B cell (primary cell): ENCODE data around the gene HS3ST2. TPM values are rescaled to one million over a fixed set of nuclear protein-coding genes. Genes with fewer than 3 reads are reported as not detected.

Source experiments
- ATAC-seq: fragments of 200-7000 bp; cut with Tn5 transposase; one replicate; pipeline ENCODE4 v1.10.0; 2021; ENCODE audit warnings: low read depth, mild to moderate bottlenecking, moderate number of reproducible peaks, moderate library complexity
- CTCF ChIA-PET: fragments of 350-600 bp; sonication (Branson Sonifier 250); formaldehyde crosslinking; loops from one replicate; lab custom pipeline; 2021; ENCODE audit warnings: antibody characterized with exemption, inconsistent platforms; lab: Charles Lee
- POLR2A ChIA-PET: fragments of 350-600 bp; sonication (Branson Sonifier 250); formaldehyde crosslinking; loops from one replicate; lab custom pipeline; 2021; ENCODE audit warnings: antibody characterized with exemption; lab: Charles Lee
- DNase-seq: peaks from one replicate; pipeline ENCODE4 v3.0.0; 2013
- H2AFZ ChIP-seq: 2 replicates; pipeline ENCODE4 v1.6.1; 2012; ENCODE audit warnings: mild to moderate bottlenecking, low read depth, low read length; ENCODE audit not compliant: insufficient read depth, poor library complexity, severe bottlenecking
- H3K27ac ChIP-seq, 2 donors: 1 replicate in 1 of 2; 2 replicates in 1 of 2; pipeline ENCODE4 v1.5.1; 2012 to 2013; ENCODE audit warnings: low read length in 2 of 2, mild to moderate bottlenecking in 2 of 2, moderate library complexity in 1 of 2
- H3K27me3 ChIP-seq, 4 experiments: fragments of 200-600 bp in 1 of 4; sonication (generic) in 1 of 4; replicated peaks in 1 of 4; 1 replicate in 2 of 4; 2 replicates in 2 of 4; pipeline versions ENCODE4 v1.6.1 to v1.7.0; 2013 to 2016; ENCODE audit warnings: low read length in 3 of 4, mild to moderate bottlenecking in 2 of 4, mixed read lengths in 1 of 4, moderate library complexity in 1 of 4; ENCODE audit not compliant: insufficient read depth in 4 of 4, control insufficient read depth in 3 of 4; ENCODE audit errors: control extremely low read depth in 1 of 4
- H3K36me3 ChIP-seq, 2 experiments: replicated peaks in 1 of 2; 1 replicate in 1 of 2; 2 replicates in 1 of 2; pipeline versions ENCODE4 v1.6.1 to v1.7.1; 2013; ENCODE audit warnings: low read length in 1 of 2; ENCODE audit not compliant: insufficient read depth in 2 of 2, control insufficient read depth in 1 of 2; ENCODE audit errors: control extremely low read depth in 1 of 2, extremely low read depth in 1 of 2
- H3K4me1 ChIP-seq, 2 donors: fragments of 200-600 bp in 1 of 2; sonication (generic) in 1 of 2; 1 replicate in 1 of 2; 2 replicates in 1 of 2; pipeline versions ENCODE4 v1.5.1 to v1.6.1; 2013 to 2017; ENCODE audit warnings: low read length in 2 of 2; ENCODE audit not compliant: control insufficient read depth in 2 of 2, insufficient read depth in 2 of 2
- H3K4me2 ChIP-seq: replicated peaks from 2 replicates; pipeline ENCODE3; 2012; ENCODE audit warnings: mild to moderate bottlenecking, low read depth, low read length; ENCODE audit not compliant: poor library complexity, severe bottlenecking
- H3K4me3 ChIP-seq, 5 experiments: fragments of 200-600 bp in 1 of 5; sonication (generic) in 1 of 5; 1 replicate in 3 of 5; 2 replicates in 2 of 5; pipeline versions ENCODE4 v1.5.1 to v1.7.0; 2011 to 2016; ENCODE audit warnings: low read length in 4 of 5, mild to moderate bottlenecking in 4 of 5, low read depth in 2 of 5, control low read depth in 1 of 5, moderate library complexity in 1 of 5; ENCODE audit not compliant: insufficient read depth in 1 of 5; ENCODE audit errors: control extremely low read depth in 1 of 5, extremely low read depth in 1 of 5
- H3K79me2 ChIP-seq: fragments of 200-600 bp; sonication (generic); one replicate; pipeline ENCODE4 v1.6.0; 2016; ENCODE audit warnings: low read length; ENCODE audit not compliant: control insufficient read depth, insufficient read depth
- H3K9ac ChIP-seq: fragments of 200-600 bp; sonication (generic); 2 replicates; pipeline ENCODE4 v1.6.1; 2017; ENCODE audit warnings: mild to moderate bottlenecking, low read length, moderate library complexity
- H3K9me3 ChIP-seq, 3 donors: one replicate each; pipeline versions ENCODE4 v1.6.1 to v1.7.1; 2013; ENCODE audit warnings: low read length in 2 of 3; ENCODE audit not compliant: control insufficient read depth in 2 of 3, insufficient read depth in 1 of 3; ENCODE audit errors: control extremely low read depth in 1 of 3
- H4K20me1 ChIP-seq: 2 replicates; pipeline ENCODE4 v1.6.0; 2012; ENCODE audit warnings: mild to moderate bottlenecking, low read length; ENCODE audit not compliant: insufficient read depth, control insufficient read depth, poor library complexity, severe bottlenecking
- H3K27ac Mint-ChIP-seq: one replicate; pipeline ENCODE4 v1.8.0; 2021; ENCODE audit warnings: mixed read lengths
- H3K27me3 Mint-ChIP-seq: one replicate; pipeline ENCODE4 v1.8.0; 2021; ENCODE audit warnings: mixed read lengths
- H3K4me1 Mint-ChIP-seq: one replicate; pipeline ENCODE4 v1.8.0; 2021; ENCODE audit warnings: mixed read lengths
- H3K4me3 Mint-ChIP-seq: one replicate; pipeline ENCODE4 v1.8.0; 2021; ENCODE audit warnings: mixed read lengths
- H3K9me3 Mint-ChIP-seq: one replicate; pipeline ENCODE4 v1.8.0; 2022; ENCODE audit warnings: mixed read lengths; ENCODE audit not compliant: insufficient read depth
- CTCF ChIP-seq: fragments of 200-600 bp; IDR thresholded peaks from one replicate; pipeline ENCODE4 v1.8.0; 2022; ENCODE audit warnings: antibody characterized with exemption, mild to moderate bottlenecking
- EZH2 ChIP-seq: IDR thresholded peaks from 2 replicates; pipeline ENCODE4 v1.6.1; 2012; ENCODE audit warnings: borderline replicate concordance, low read depth, mild to moderate bottlenecking, moderate library complexity, low read length; ENCODE audit not compliant: insufficient read depth, poor library complexity, severe bottlenecking
- WGBS: methylation state at CpG from one replicate; pipeline ENCODE4 v1.1.5; 2013; ENCODE audit warnings: missing lambda C conversion rate; ENCODE audit not compliant: insufficient coverage; 5-methylcytosine and 5-hydroxymethylcytosine counted together
- intact Hi-C: fragments of 100-400 bp; cut with micrococcal nuclease; formaldehyde crosslinking; loops from one replicate; pipeline ENCODE4 v1.10.0; 2022
- polyA plus RNA-seq: library from polyadenylated mRNA; depleted of rRNA; stranded (reverse); fragments of >200 nt; gene quantifications from 2 replicates; pipeline ENCODE4 v1.2.3, GENCODE V29; 2012
- total RNA-seq, 2 donors: library from RNA; stranded (reverse); fragments of 120-200 nt in 1 of 2; gene quantifications; 1 replicate in 1 of 2; 2 replicates in 1 of 2; pipeline versions ENCODE4 v1.2.3 to v1.2.4, GENCODE V29; 2013 to 2022

Gene HS3ST2
- total and polyA plus RNA-seq, 2 donors (not counting 1 experiment from before 2014, with no cell fraction given), result not detected

- intact Hi-C loops, result no loop called here
- Histone ChIP-seq H3K79me2 (no peaks in the 10 kb centered on the region), H3K27me3 (peaks cover 0 to 7% (median 0%) of the 10 kb centered on the region in 4 experiments), H2AFZ (no peak overlapping the region), H3K27ac (no peak overlapping the region), H3K4me1 (peaks cover 4 to 5% of the 10 kb centered on the region in 2 donors), H3K4me2 (no peak overlapping the region), H3K9me3 (peaks cover 0 to 2% (median 0%) of the 10 kb centered on the region in 3 donors), H3K36me3 (no peaks in the 10 kb centered on the region), H4K20me1 (no peaks in the 10 kb centered on the region), H3K4me3 (no peak overlapping the region), H3K9ac (no peak overlapping the region)
- Mint-ChIP-seq H3K27me3 (no peaks in the 10 kb centered on the region), H3K4me1 (peaks cover 11% of the 10 kb centered on the region), H3K4me3 (no peak overlapping the region), H3K27ac (no peak overlapping the region), H3K9me3 (no peaks in the 10 kb centered on the region)
- CTCF ChIA-PET, result no interaction called here
- no peak for ATAC-seq
- no CpG with 5 or more reads among the region's 3 CpGs for WGBS
- no peak for DNase-seq
- no peak for TF ChIP-seq EZH2
- POLR2A ChIA-PET, result no interaction called here
Measured at GRCh38 chr16:22927306-22927705, 113.3 kb downstream of the HS3ST2 start.

GRCh38 chr16:22928882-22929435 lies 115.0 kb downstream of the HS3ST2 start:
- no peak for TF ChIP-seq EZH2
- no peak for TF ChIP-seq CTCF
- intact Hi-C loops, result no loop called here
- H3K79me2 ChIP-seq, result no peaks in the 10 kb centered on the region
- Mint-ChIP-seq H3K9me3 (no peaks in the 10 kb centered on the region), H3K27me3 (no peaks in the 10 kb centered on the region), H3K4me1 (peaks cover 25% of the 10 kb centered on the region), H3K4me3 (no peak overlapping the region), H3K27ac (no peak overlapping the region)
- ChIA-PET POLR2A (no interaction called here), CTCF (no interaction called here)
- no peak overlapping the region for H3K27ac ChIP-seq
- H3K27me3 ChIP-seq, result peaks cover 0 to 4% (median 0%) of the 10 kb centered on the region in 4 experiments
- DNase-seq, result no peak
- H4K20me1 ChIP-seq, result no peaks in the 10 kb centered on the region
- no peak for ATAC-seq
- no peak overlapping the region for H3K4me3 ChIP-seq
- H3K9me3 ChIP-seq, result no peaks in the 10 kb centered on the region
- 86% methylated on average over 2 of the region's 5 CpGs for WGBS
- H3K4me2 ChIP-seq, result no peak overlapping the region
- no peak overlapping the region for H2AFZ ChIP-seq
- no peaks in the 10 kb centered on the region for H3K36me3 ChIP-seq
- no peak overlapping the region for H3K9ac ChIP-seq
- H3K4me1 ChIP-seq, result peaks cover 18 to 21% of the 10 kb centered on the region in 2 donors
